ENCODE results near the gene EFCAB6. TPM values are rescaled to one million over a fixed set of nuclear protein-coding genes. Genes with fewer than 3 reads are reported as not detected.

Gene EFCAB6
- total RNA-seq, 1 donor = 0.52 TPM

- no peaks in the 10 kb centered on the region for H3K9me3 ChIP-seq (ENCODE audit: low read depth, low read length)
- no peaks in the 10 kb centered on the region for H3K4me1 ChIP-seq (ENCODE audit: insufficient read depth, low read length)
- H3K27me3 ChIP-seq (ENCODE audit: insufficient read depth, low read length) = no peaks in the 10 kb centered on the region
- no peak overlapping the region for H3K4me3 ChIP-seq (ENCODE audit: low read length)
Observed at GRCh38 chr22:43776081-43776670, 35.9 kb downstream of the EFCAB6 start.

- Histone ChIP-seq H3K4me3 (ENCODE audit: low read length) (no peak overlapping the region), H3K27me3 (ENCODE audit: insufficient read depth, low read length) (no peaks in the 10 kb centered on the region), H3K9me3 (ENCODE audit: low read depth, low read length) (no peaks in the 10 kb centered on the region), H3K4me1 (ENCODE audit: insufficient read depth, low read length) (no peaks in the 10 kb centered on the region)
Observed at GRCh38 chr22:43774318-43774915, 37.7 kb downstream of the EFCAB6 start.

- Histone ChIP-seq H3K4me3 (ENCODE audit: low read length) (no peak overlapping the region), H3K9me3 (ENCODE audit: low read depth, low read length) (no peaks in the 10 kb centered on the region), H3K4me1 (ENCODE audit: insufficient read depth, low read length) (no peaks in the 10 kb centered on the region), H3K27me3 (ENCODE audit: insufficient read depth, low read length) (no peaks in the 10 kb centered on the region)
Observed at GRCh38 chr22:43772831-43773230, 39.3 kb downstream of the EFCAB6 start.

GRCh38 chr22:43755452-43755851, 56.7 kb downstream of the EFCAB6 start:
- Histone ChIP-seq H3K4me3 (ENCODE audit: low read length) (no peak overlapping the region), H3K4me1 (ENCODE audit: insufficient read depth, low read length) (no peaks in the 10 kb centered on the region), H3K9me3 (ENCODE audit: low read depth, low read length) (no peaks in the 10 kb centered on the region), H3K27me3 (ENCODE audit: insufficient read depth, low read length) (no peaks in the 10 kb centered on the region)

GRCh38 chr22:43755011-43755410, 57.1 kb downstream of the EFCAB6 start:
- H3K4me3 ChIP-seq (ENCODE audit: low read length) = no peak overlapping the region
- H3K4me1 ChIP-seq (ENCODE audit: insufficient read depth, low read length) = no peaks in the 10 kb centered on the region
- no peaks in the 10 kb centered on the region for H3K27me3 ChIP-seq (ENCODE audit: insufficient read depth, low read length)
- no peaks in the 10 kb centered on the region for H3K9me3 ChIP-seq (ENCODE audit: low read depth, low read length)

- Histone ChIP-seq H3K27me3 (ENCODE audit: insufficient read depth, low read length) (no peaks in the 10 kb centered on the region), H3K9me3 (ENCODE audit: low read depth, low read length) (no peaks in the 10 kb centered on the region), H3K4me1 (ENCODE audit: insufficient read depth, low read length) (no peaks in the 10 kb centered on the region), H3K4me3 (ENCODE audit: low read length) (no peak overlapping the region)
Observed at GRCh38 chr22:43754176-43754575, 57.9 kb downstream of the EFCAB6 start.

GRCh38 chr22:43753688-43754087, 58.4 kb downstream of the EFCAB6 start:
- no peaks in the 10 kb centered on the region for H3K27me3 ChIP-seq (ENCODE audit: insufficient read depth, low read length)

GRCh38 chr22:43750751-43751150, 61.4 kb downstream of the EFCAB6 start:
- Histone ChIP-seq H3K4me1 (ENCODE audit: insufficient read depth, low read length) (no peaks in the 10 kb centered on the region), H3K4me3 (ENCODE audit: low read length) (no peak overlapping the region), H3K9me3 (ENCODE audit: low read depth, low read length) (no peaks in the 10 kb centered on the region), H3K27me3 (ENCODE audit: insufficient read depth, low read length) (no peaks in the 10 kb centered on the region)

More at GRCh38 chr22:43753688-43754087, 58.4 kb downstream of the EFCAB6 start:
- no peaks in the 10 kb centered on the region for H3K4me1 ChIP-seq (ENCODE audit: insufficient read depth, low read length)
- no peaks in the 10 kb centered on the region for H3K9me3 ChIP-seq (ENCODE audit: low read depth, low read length)
- H3K4me3 ChIP-seq (ENCODE audit: low read length) = no peak overlapping the region

- H3K4me3 ChIP-seq (ENCODE audit: low read length) = no peak overlapping the region
Observed at GRCh38 chr22:43749473-43749872, 62.6 kb downstream of the EFCAB6 start.

GRCh38 chr22:43747877-43748276, 64.2 kb downstream of the EFCAB6 start:
- Histone ChIP-seq H3K27me3 (ENCODE audit: insufficient read depth, low read length) (no peaks in the 10 kb centered on the region), H3K4me3 (ENCODE audit: low read length) (no peak overlapping the region), H3K4me1 (ENCODE audit: insufficient read depth, low read length) (no peaks in the 10 kb centered on the region), H3K9me3 (ENCODE audit: low read depth, low read length) (no peaks in the 10 kb centered on the region)

More at GRCh38 chr22:43749473-43749872, 62.6 kb downstream of the EFCAB6 start:
- H3K9me3 ChIP-seq (ENCODE audit: low read depth, low read length) = no peaks in the 10 kb centered on the region
- no peaks in the 10 kb centered on the region for H3K27me3 ChIP-seq (ENCODE audit: insufficient read depth, low read length)
- H3K4me1 ChIP-seq (ENCODE audit: insufficient read depth, low read length) = no peaks in the 10 kb centered on the region

GRCh38 chr22:43747058-43747457, 65.0 kb downstream of the EFCAB6 start:
- Histone ChIP-seq H3K4me3 (ENCODE audit: low read length) (no peak overlapping the region), H3K9me3 (ENCODE audit: low read depth, low read length) (no peaks in the 10 kb centered on the region), H3K27me3 (ENCODE audit: insufficient read depth, low read length) (no peaks in the 10 kb centered on the region), H3K4me1 (ENCODE audit: insufficient read depth, low read length) (no peaks in the 10 kb centered on the region)

GRCh38 chr22:43745783-43746356, 66.2 kb downstream of the EFCAB6 start:
- H3K4me3 ChIP-seq (ENCODE audit: low read length) = no peak overlapping the region
- H3K27me3 ChIP-seq (ENCODE audit: insufficient read depth, low read length) = no peaks in the 10 kb centered on the region
- no peaks in the 10 kb centered on the region for H3K4me1 ChIP-seq (ENCODE audit: insufficient read depth, low read length)
- H3K9me3 ChIP-seq (ENCODE audit: low read depth, low read length) = no peaks in the 10 kb centered on the region

GRCh38 chr22:43745411-43745770, 66.7 kb downstream of the EFCAB6 start:
- no peaks in the 10 kb centered on the region for H3K9me3 ChIP-seq (ENCODE audit: low read depth, low read length)
- no peak overlapping the region for H3K4me3 ChIP-seq (ENCODE audit: low read length)
- H3K4me1 ChIP-seq (ENCODE audit: insufficient read depth, low read length) = no peaks in the 10 kb centered on the region
- H3K27me3 ChIP-seq (ENCODE audit: insufficient read depth, low read length) = no peaks in the 10 kb centered on the region

GRCh38 chr22:43744700-43745410, 67.2 kb downstream of the EFCAB6 start:
- Histone ChIP-seq H3K4me1 (ENCODE audit: insufficient read depth, low read length) (no peaks in the 10 kb centered on the region), H3K27me3 (ENCODE audit: insufficient read depth, low read length) (no peaks in the 10 kb centered on the region), H3K9me3 (ENCODE audit: low read depth, low read length) (no peaks in the 10 kb centered on the region), H3K4me3 (ENCODE audit: low read length) (no peak overlapping the region)

- no peak overlapping the region for H3K4me3 ChIP-seq (ENCODE audit: low read length)
- no peaks in the 10 kb centered on the region for H3K4me1 ChIP-seq (ENCODE audit: insufficient read depth, low read length)
- no peaks in the 10 kb centered on the region for H3K27me3 ChIP-seq (ENCODE audit: insufficient read depth, low read length)
- no peaks in the 10 kb centered on the region for H3K9me3 ChIP-seq (ENCODE audit: low read depth, low read length)
Observed at GRCh38 chr22:43743929-43744643, 68.0 kb downstream of the EFCAB6 start.
